Breast epithelium (tissue), 4 donors: Measurements from ENCODE around the gene SLC1A3. TPM values are rescaled to one million over a fixed set of nuclear protein-coding genes. Genes with fewer than 3 reads are reported as not detected.
"Not testable (repeated sequence)": the region's sequence is repeated elsewhere in the genome, so short reads cannot be mapped to it uniquely, and the experiment has no call there.

Experiments used
- DNase-seq, 2 donors: peaks; one replicate each; pipeline ENCODE4 v3.0.0-alpha.2; 2019; ENCODE audit warnings: low spot score in 2 of 2
- H3K27ac ChIP-seq, 2 donors: fragments of 200-600 bp; sonication (generic) in 1 of 2; one replicate each; pipeline ENCODE4 v1.5.1; 2016 to 2019; ENCODE audit warnings: mild to moderate bottlenecking in 1 of 2
- H3K27me3 ChIP-seq, 2 donors: fragments of 200-600 bp; sonication (generic) in 1 of 2; one replicate each; pipeline versions ENCODE4 v1.5.1 to v1.6.0; 2017 to 2019; ENCODE audit warnings: control low read depth in 1 of 2, mild to moderate bottlenecking in 1 of 2
- H3K36me3 ChIP-seq: fragments of 200-600 bp; one replicate; pipeline ENCODE4 v1.5.1; 2019
- H3K4me1 ChIP-seq, 2 donors: fragments of 200-600 bp; sonication (generic); one replicate each; pipeline ENCODE4 v1.5.1; 2016 to 2019; ENCODE audit warnings: control low read depth in 1 of 2
- H3K4me3 ChIP-seq, 3 donors: fragments of 200-600 bp; sonication (generic); 1 replicate in 2 of 3; 2 replicates in 1 of 3; pipeline ENCODE4 v1.5.1; 2016 to 2019; ENCODE audit warnings: mild to moderate bottlenecking in 3 of 3, moderate library complexity in 2 of 3
- H3K9me3 ChIP-seq, 2 donors: fragments of 200-600 bp; sonication (generic) in 1 of 2; one replicate each; pipeline ENCODE4 v1.5.1; 2016 to 2019; ENCODE audit warnings: control low read depth in 1 of 2
- CTCF ChIP-seq, 3 donors: fragments of 450-650 bp; IDR thresholded peaks; one replicate each; pipeline ENCODE4 v1.5.1; 2016 to 2017; ENCODE audit warnings: antibody characterized with exemption in 3 of 3, mild to moderate bottlenecking in 3 of 3, moderate library complexity in 3 of 3
- POLR2A ChIP-seq: fragments of 450-650 bp; IDR thresholded peaks from one replicate; pipeline ENCODE4 v1.6.1; 2016; ENCODE audit warnings: antibody characterized with exemption, mild to moderate bottlenecking, moderate library complexity
- POLR2AphosphoS5 ChIP-seq, 3 donors: sonication (generic); formaldehyde crosslinking; IDR thresholded peaks; one replicate each; pipeline ENCODE4 v1.6.1; 2017; ENCODE audit warnings: antibody characterized with exemption in 3 of 3
- intact Hi-C: fragments of 100-400 bp; cut with DNase I; formaldehyde crosslinking; loops from one replicate; pipeline ENCODE4 v1.15.1; 2023; ENCODE audit warnings: low total_unique reads
- total RNA-seq, 3 donors: library from RNA; depleted of rRNA; stranded (reverse); fragments of >200 nt; gene quantifications; one replicate each; pipeline ENCODE4 v1.1.0, GENCODE V29; 2016

The SLC1A3 gene
- total RNA-seq, 3 donors from 2014 or later = 29.8 to 122 (median 87.5) TPM

- Histone ChIP-seq H3K9me3 (no peaks in the 10 kb centered on the region), H3K27me3 (no peaks in the 10 kb centered on the region), H3K4me3 (no peak overlapping the region), H3K36me3 (no peaks in the 10 kb centered on the region), H3K4me1 (no peaks in the 10 kb centered on the region), H3K27ac (no peak overlapping the region)
- TF ChIP-seq POLR2AphosphoS5 (IDR thresholded peaks at IDR 0.05) (no peak), CTCF (IDR thresholded peaks at IDR 0.05) (no peak), POLR2A (no peak)
- DNase-seq = no peak
- intact Hi-C loops = no loop called here
These were observed 36.8 kb downstream of the SLC1A3 start for GRCh38 chr5:36643162-36643561.

DNA sequence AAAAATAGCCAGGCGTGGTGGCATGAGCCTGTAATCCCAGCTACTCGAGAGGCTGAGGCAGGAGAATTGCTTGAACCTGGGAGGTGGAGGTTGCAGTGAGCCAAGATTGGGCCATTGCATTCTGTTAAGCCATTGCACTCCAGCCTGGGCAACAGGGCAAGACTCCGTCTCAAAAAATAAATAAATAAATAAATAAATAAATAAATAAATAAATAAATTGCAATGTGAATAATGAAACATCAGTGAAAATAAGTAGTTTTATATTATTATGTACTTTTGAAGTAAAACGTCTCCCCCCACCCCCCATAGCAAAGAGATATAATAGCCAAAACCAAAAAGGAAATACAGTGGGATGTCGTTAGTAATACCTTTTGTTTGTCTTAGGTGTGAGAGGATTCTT lies 37.4 kb downstream of the SLC1A3 start:
- H3K4me3 ChIP-seq, H3K27me3 ChIP-seq, H3K36me3 ChIP-seq, DNase-seq, H3K9me3 ChIP-seq, H3K4me1 ChIP-seq, intact Hi-C loops, H3K27ac ChIP-seq: not testable (repeated sequence)

- Histone ChIP-seq H3K9me3 (no peaks in the 10 kb centered on the region), H3K4me1 (no peaks in the 10 kb centered on the region), H3K27ac (no peak overlapping the region), H3K36me3 (no peaks in the 10 kb centered on the region), H3K4me3 (no peak overlapping the region), H3K27me3 (no peaks in the 10 kb centered on the region)
- intact Hi-C loops = no loop called here
- no peak for TF ChIP-seq CTCF (IDR thresholded peaks at IDR 0.05)
- TF ChIP-seq POLR2A = no peak
- no peak for TF ChIP-seq POLR2AphosphoS5 (IDR thresholded peaks at IDR 0.05)
- DNase-seq = no peak
These were observed 38.3 kb downstream of the SLC1A3 start for GRCh38 chr5:36644727-36645126.

GRCh38 chr5:36646100-36646499 lies 39.7 kb downstream of the SLC1A3 start:
- TF ChIP-seq POLR2AphosphoS5 (IDR thresholded peaks at IDR 0.05) (no peak), POLR2A (no peak), CTCF (IDR thresholded peaks at IDR 0.05) (no peak)
- intact Hi-C loops = no loop called here
- H3K9me3 ChIP-seq = no peaks in the 10 kb centered on the region
- H3K27ac ChIP-seq = no peak overlapping the region
- no peaks in the 10 kb centered on the region for H3K36me3 ChIP-seq
- H3K4me1 ChIP-seq = no peaks in the 10 kb centered on the region
- H3K27me3 ChIP-seq = no peaks in the 10 kb centered on the region
- H3K4me3 ChIP-seq = no peak overlapping the region
- no peak for DNase-seq

GRCh38 chr5:36646507-36647023 lies 40.2 kb downstream of the SLC1A3 start:
- no peak overlapping the region for H3K27ac ChIP-seq
- intact Hi-C loops = no loop called here
- DNase-seq = no peak
- no peaks in the 10 kb centered on the region for H3K27me3 ChIP-seq
- no peak for TF ChIP-seq POLR2A
- no peak for TF ChIP-seq POLR2AphosphoS5 (IDR thresholded peaks at IDR 0.05)
- no peak for TF ChIP-seq CTCF (IDR thresholded peaks at IDR 0.05)
- no peaks in the 10 kb centered on the region for H3K4me1 ChIP-seq
- no peaks in the 10 kb centered on the region for H3K9me3 ChIP-seq
- H3K4me3 ChIP-seq = no peak overlapping the region
- no peaks in the 10 kb centered on the region for H3K36me3 ChIP-seq

DNA sequence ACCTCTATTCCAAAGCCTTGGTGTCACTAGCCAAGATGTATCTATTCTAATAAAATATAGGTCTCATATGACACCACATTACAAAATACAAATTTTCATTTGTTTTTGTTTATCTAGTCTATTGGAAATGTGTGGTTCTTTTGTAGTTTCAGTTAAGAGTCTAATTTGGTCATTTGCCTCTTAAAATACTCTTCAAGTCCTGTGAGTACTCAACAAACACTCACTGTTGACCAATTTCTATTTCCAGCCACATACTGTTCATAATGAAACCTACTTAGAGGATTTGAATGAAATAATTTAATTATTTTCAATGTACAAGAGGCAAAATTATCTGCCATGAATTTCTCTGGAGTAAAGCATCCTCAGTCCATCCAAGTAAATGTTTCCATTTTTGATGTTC lies 40.6 kb downstream of the SLC1A3 start:
- no peaks in the 10 kb centered on the region for H3K9me3 ChIP-seq
- no peaks in the 10 kb centered on the region for H3K4me1 ChIP-seq
- intact Hi-C loops = no loop called here
- no peak overlapping the region for H3K4me3 ChIP-seq
- H3K27ac ChIP-seq = no peak overlapping the region
- H3K36me3 ChIP-seq = no peaks in the 10 kb centered on the region
- H3K27me3 ChIP-seq = no peaks in the 10 kb centered on the region
- DNase-seq = no peak
- TF ChIP-seq POLR2A = no peak
- TF ChIP-seq POLR2AphosphoS5 (IDR thresholded peaks at IDR 0.05) = no peak
- TF ChIP-seq CTCF (IDR thresholded peaks at IDR 0.05) = no peak
